Measurements from ENCODE around the gene OR4C45. TPM values are rescaled to one million over a fixed set of nuclear protein-coding genes. Genes with fewer than 3 reads are reported as not detected.

OR4C45 gene
- not detected in 2 replicates for total RNA-seq

GRCh38 chr11:50032574-50032973, at the start of gene OR4C45:
Gene OR4C45 (plus strand): TSS chr11:50032874.

Other genes with a start within 250 kb of the OR4C45 start
- gene OR4C13, start 80.5 kb upstream of the OR4C45 start, total RNA-seq: not detected in 2 replicates
- not detected in 2 replicates for gene OR4C12, start 50.3 kb upstream of the OR4C45 start, total RNA-seq